Ishikawa (cell line): ENCODE results near the gene PSME2.

Source experiments
- CEBPB ChIP-seq: IDR thresholded peaks from 2 replicates; pipeline ENCODE4 v1.6.1; 2012
- EGR1 ChIP-seq: IDR thresholded peaks from 2 replicates; pipeline ENCODE4 v1.6.1; 2012
- EP300 ChIP-seq: IDR thresholded peaks from 2 replicates; pipeline ENCODE4 v1.6.1; 2012; ENCODE audit warnings: borderline replicate concordance
- MAX ChIP-seq: IDR thresholded peaks from 2 replicates; pipeline ENCODE4 v1.6.1; 2012
- RAD21 ChIP-seq: IDR thresholded peaks from 2 replicates; pipeline ENCODE4 v1.6.1; 2012; ENCODE audit warnings: low read depth
- TAF1 ChIP-seq: IDR thresholded peaks from 2 replicates; pipeline ENCODE4 v1.6.1; 2012; ENCODE audit warnings: low read depth, mild to moderate bottlenecking

GRCh38 chr14:24113379-24113800 lies 33.0 kb downstream of the PSME2 start:
- TF ChIP-seq TAF1 (no peak), EP300 (no peak), RAD21 (no peak), EGR1 (no peak), CEBPB (no peak), MAX (no peak)
